ENCODE measurements around the gene APOA4. TPM values are rescaled to one million over a fixed set of nuclear protein-coding genes. Genes with fewer than 3 reads are reported as not detected.

The APOA4 gene
- polyA plus RNA-seq, 3 donors, result not detected

- no peak overlapping the region for H3K27ac ChIP-seq (ENCODE audit: low read depth in 1 of 2, low read length in 2 of 2)
- peaks cover 34% of the 10 kb centered on the region for H3K79me2 ChIP-seq (ENCODE audit: insufficient read depth, low read length)
- H3K4me3 ChIP-seq (replicated peaks in 1 of 3; ENCODE audit: low read depth in 2 of 3, low read length in 3 of 3), result no peak overlapping the region
- peaks cover 52 to 59% of the 10 kb centered on the region in 2 donors for H3K36me3 Mint-ChIP-seq
- intact Hi-C loops (cut with micrococcal nuclease), result loop anchor here (5.0 to 10.0 kb wide), 2 partner anchors 446 to 538 kb away; partner anchors contain the start of genes CEP164 (in 1 of the 2), PCSK7 (in 1 of the 2) and RNF214 (in 1 of the 2)
- WGBS (ENCODE audit: insufficient coverage), result 95% methylated on average over 2 of the region's 2 CpGs
- no peak overlapping the region for H3K4me3 Mint-ChIP-seq
- no peak overlapping the region for H3K9ac ChIP-seq (ENCODE audit: insufficient read depth, low read length, poor library complexity, severe bottlenecking)
- H3K27me3 ChIP-seq (ENCODE audit: control insufficient read depth in 2 of 2, insufficient read depth in 2 of 2, low read length in 2 of 2), result no peaks in the 10 kb centered on the region
- peaks cover 4% of the 10 kb centered on the region for H4K20me1 ChIP-seq (ENCODE audit: insufficient read depth, low read length)
- H3K4me2 ChIP-seq (replicated peaks; ENCODE audit: extremely low read depth, low read length, poor library complexity, severe bottlenecking), result no peak overlapping the region
- peaks cover 18 to 22% of the 10 kb centered on the region in 2 donors for H3K4me1 ChIP-seq (ENCODE audit: control insufficient read depth in 1 of 2, insufficient read depth in 2 of 2, low read length in 2 of 2)
- peaks cover 0 to 2% (median 0%) of the 10 kb centered on the region in 7 donors for H3K9me3 Mint-ChIP-seq
- peaks cover 51 to 55% of the 10 kb centered on the region in 2 donors for H3K36me3 ChIP-seq (replicated peaks in 1 of 2; ENCODE audit: control insufficient read depth in 1 of 2, insufficient read depth in 2 of 2, low read length in 2 of 2)
- peaks cover 25% of the 10 kb centered on the region for H3K4me1 Mint-ChIP-seq
- no peak for TF ChIP-seq CTCF (IDR thresholded peaks at IDR 0.05)
- no peaks in the 10 kb centered on the region for H3K9me3 ChIP-seq (replicated peaks in 1 of 2; ENCODE audit: control insufficient read depth in 1 of 2, insufficient read depth in 1 of 2, low read length in 2 of 2)
- peaks cover 4 to 9% (median 6%) of the 10 kb centered on the region in 3 donors for H3K27me3 Mint-ChIP-seq (ENCODE audit: low read depth in 3 of 3)
- H2AFZ ChIP-seq (ENCODE audit: insufficient read depth, low read depth, low read length, poor library complexity, severe bottlenecking), result no peak overlapping the region
- H3K27ac Mint-ChIP-seq, result no peak overlapping the region
- DNase-seq, result no peak
Observed at GRCh38 chr11:116786326-116786725, 36.8 kb downstream of the APOA4 start.

- H2AFZ ChIP-seq (ENCODE audit: insufficient read depth, low read depth, low read length, poor library complexity, severe bottlenecking), result no peak overlapping the region
- H3K9me3 Mint-ChIP-seq, result no peaks in the 10 kb centered on the region
- no peak for DNase-seq
- WGBS (ENCODE audit: insufficient coverage), result 93% methylated on average over 2 of the region's 4 CpGs
- peaks cover 34% of the 10 kb centered on the region for H3K79me2 ChIP-seq (ENCODE audit: insufficient read depth, low read length)
- no peak overlapping the region for H3K4me2 ChIP-seq (replicated peaks; ENCODE audit: extremely low read depth, low read length, poor library complexity, severe bottlenecking)
- H3K27me3 Mint-ChIP-seq (ENCODE audit: low read depth in 3 of 3), result no peaks in the 10 kb centered on the region
- peaks cover 86 to 94% of the 10 kb centered on the region in 2 donors for H3K36me3 Mint-ChIP-seq
- peaks cover 4% of the 10 kb centered on the region for H4K20me1 ChIP-seq (ENCODE audit: insufficient read depth, low read length)
- peaks cover 8 to 11% of the 10 kb centered on the region in 2 donors for H3K4me1 ChIP-seq (ENCODE audit: control insufficient read depth in 1 of 2, insufficient read depth in 2 of 2, low read length in 2 of 2)
- no peak overlapping the region for H3K27ac ChIP-seq (ENCODE audit: low read depth in 1 of 2, low read length in 2 of 2)
- H3K9ac ChIP-seq (ENCODE audit: insufficient read depth, low read length, poor library complexity, severe bottlenecking), result no peak overlapping the region
- intact Hi-C loops (cut with micrococcal nuclease), result loop anchor here in 1 of 2 donors (10.0 kb wide), 1 partner anchor 542 kb away; the partner anchor contains the start of gene CEP164
- peaks cover 11% of the 10 kb centered on the region for H3K4me1 Mint-ChIP-seq
- H3K36me3 ChIP-seq (replicated peaks in 1 of 2; ENCODE audit: control insufficient read depth in 1 of 2, insufficient read depth in 2 of 2, low read length in 2 of 2), result peaks cover 85 to 90% of the 10 kb centered on the region in 2 donors
- H3K27ac Mint-ChIP-seq, result peak overlapping the region in 1 of 7 donors; percentile 13
- no peak overlapping the region for H3K4me3 ChIP-seq (replicated peaks in 1 of 3; ENCODE audit: low read depth in 2 of 3, low read length in 3 of 3)
- no peak overlapping the region for H3K4me3 Mint-ChIP-seq
- no peak for TF ChIP-seq CTCF (IDR thresholded peaks at IDR 0.05)
- H3K9me3 ChIP-seq (replicated peaks in 1 of 2; ENCODE audit: control insufficient read depth in 1 of 2, insufficient read depth in 1 of 2, low read length in 2 of 2), result no peaks in the 10 kb centered on the region
- no peaks in the 10 kb centered on the region for H3K27me3 ChIP-seq (ENCODE audit: control insufficient read depth in 2 of 2, insufficient read depth in 2 of 2, low read length in 2 of 2)
Observed at GRCh38 chr11:116782728-116783127, 40.4 kb downstream of the APOA4 start.

All from CD14-positive monocyte (primary cell).